Fibroblast of lung (primary cell): ENCODE results near the gene DESI1. TPM values are rescaled to one million over a fixed set of nuclear protein-coding genes. Genes with fewer than 3 reads are reported as not detected.

Experiments used
- DNase-seq, 2 donors: peaks; one replicate each; pipeline versions ENCODE4 v3.0.0 to v3.0.0-alpha.2; 2010; ENCODE audit warnings: low read depth in 2 of 2
- H2AFZ ChIP-seq: 2 replicates; pipeline ENCODE4 v1.5.1; 2012; ENCODE audit warnings: low read length, control low read depth, inconsistent platforms
- H3K27ac ChIP-seq: 2 replicates; pipeline ENCODE4 v1.5.1; 2011; ENCODE audit warnings: low read length, control low read depth; ENCODE audit not compliant: insufficient read depth
- H3K27me3 ChIP-seq: 2 replicates; pipeline ENCODE4 v1.5.1; 2011; ENCODE audit warnings: mild to moderate bottlenecking, low read length; ENCODE audit not compliant: control insufficient read depth, insufficient read depth
- H3K36me3 ChIP-seq: 2 replicates; pipeline ENCODE4 v1.5.1; 2011; ENCODE audit warnings: low read length; ENCODE audit not compliant: control insufficient read depth, insufficient read depth
- H3K4me1 ChIP-seq: 2 replicates; pipeline ENCODE4 v1.5.1; 2011; ENCODE audit warnings: low read length; ENCODE audit not compliant: control insufficient read depth, insufficient read depth; ENCODE audit errors: extremely low read depth
- H3K4me2 ChIP-seq: 2 replicates; pipeline ENCODE4 v1.5.1; 2011; ENCODE audit warnings: low read length, control low read depth; ENCODE audit not compliant: insufficient read depth; ENCODE audit errors: extremely low read depth
- H3K4me3 ChIP-seq, 4 experiments: fragments of 200-600 bp in 1 of 4; sonication (generic) in 1 of 4; replicated peaks in 1 of 4; 2 replicates each; pipeline ENCODE4 v1.5.1; 2011 to 2016; ENCODE audit warnings: low read length in 4 of 4, low read depth in 3 of 4, mild to moderate bottlenecking in 3 of 4, control low read depth in 2 of 4, inconsistent platforms in 1 of 4, mixed read lengths in 1 of 4; ENCODE audit not compliant: insufficient read depth in 1 of 4; ENCODE audit errors: control extremely low read depth in 1 of 4
- H3K79me2 ChIP-seq: 2 replicates; pipeline ENCODE4 v1.5.1; 2012; ENCODE audit warnings: mild to moderate bottlenecking, low read length, inconsistent platforms; ENCODE audit not compliant: control insufficient read depth, insufficient read depth
- H3K9ac ChIP-seq: 2 replicates; pipeline ENCODE4 v1.5.1; 2011; ENCODE audit warnings: mild to moderate bottlenecking, low read length, control low read depth; ENCODE audit not compliant: insufficient read depth
- H3K9me3 ChIP-seq: 2 replicates; pipeline ENCODE4 v1.5.1; 2012; ENCODE audit warnings: low read depth, low read length; ENCODE audit not compliant: control insufficient read depth, insufficient read depth
- H4K20me1 ChIP-seq: 2 replicates; pipeline ENCODE4 v1.5.1; 2011; ENCODE audit warnings: low read length; ENCODE audit not compliant: control insufficient read depth, insufficient read depth; ENCODE audit errors: extremely low read depth
- CTCF ChIP-seq, 2 donors: IDR thresholded peaks in 1 of 2; conservative IDR thresholded peaks in 1 of 2; 1 replicate in 1 of 2; 2 replicates in 1 of 2; pipeline ENCODE4 v1.5.1; 2011 to 2012; ENCODE audit warnings: low read length in 2 of 2, control low read depth in 1 of 2, inconsistent platforms in 1 of 2, low read depth in 1 of 2, mild to moderate bottlenecking in 1 of 2
- EZH2 ChIP-seq: IDR thresholded peaks from 2 replicates; pipeline ENCODE4 v1.5.1; 2012; ENCODE audit warnings: low read length, control low read depth, mild to moderate bottlenecking; ENCODE audit errors: missing control alignments
- polyA plus RNA-seq, 2 donors: library from polyadenylated mRNA; depleted of rRNA in 1 of 2; stranded (reverse) in 1 of 2; unstranded in 1 of 2; fragments of >200 nt; gene quantifications; 2 replicates each; pipeline ENCODE4 v1.2.1, GENCODE V29; 2011 to 2012; ENCODE audit warnings: missing spikeins in 1 of 2
- total RNA-seq: library from RNA; depleted of rRNA; stranded (reverse); fragments of >200 nt; gene quantifications from 2 replicates; pipeline ENCODE4 v1.2.1, GENCODE V29; 2014

Gene DESI1
- total and polyA plus RNA-seq, 2 donors (not counting 1 experiment from before 2014, with no cell fraction given): 11.9 to 22.4 TPM

GRCh38 chr22:41650821-41651220 is 30.0 kb upstream of the DESI1 start:
- no peak overlapping the region for H3K4me2 ChIP-seq
- H4K20me1 ChIP-seq: no peaks in the 10 kb centered on the region
- no peak overlapping the region for H2AFZ ChIP-seq
- H3K27ac ChIP-seq: no peak overlapping the region
- no peaks in the 10 kb centered on the region for H3K27me3 ChIP-seq
- peaks cover 1% of the 10 kb centered on the region for H3K79me2 ChIP-seq
- H3K9me3 ChIP-seq: no peaks in the 10 kb centered on the region
- no peak overlapping the region for H3K4me3 ChIP-seq
- H3K9ac ChIP-seq: no peak overlapping the region
- no peak for DNase-seq
- TF ChIP-seq EZH2 (no peak), CTCF (conservative IDR thresholded peaks at IDR 0.05 in 1 of 2, IDR thresholded peaks at IDR 0.05 in 1 of 2; ENCODE audit: low read depth in 1 of 2, low read length in 2 of 2) (no peak)
- no peaks in the 10 kb centered on the region for H3K4me1 ChIP-seq
- H3K36me3 ChIP-seq: peaks cover 19% of the 10 kb centered on the region

- no peak overlapping the region for H3K4me2 ChIP-seq
- no peaks in the 10 kb centered on the region for H3K4me1 ChIP-seq
- TF ChIP-seq CTCF (conservative IDR thresholded peaks at IDR 0.05 in 1 of 2, IDR thresholded peaks at IDR 0.05 in 1 of 2; ENCODE audit: low read depth in 1 of 2, low read length in 2 of 2) (no peak), EZH2 (no peak)
- peaks cover 19% of the 10 kb centered on the region for H3K36me3 ChIP-seq
- no peak overlapping the region for H3K9ac ChIP-seq
- no peaks in the 10 kb centered on the region for H3K27me3 ChIP-seq
- H3K9me3 ChIP-seq: no peaks in the 10 kb centered on the region
- DNase-seq: no peak
- H3K4me3 ChIP-seq: no peak overlapping the region
- no peak overlapping the region for H2AFZ ChIP-seq
- peaks cover 1% of the 10 kb centered on the region for H3K79me2 ChIP-seq
- no peak overlapping the region for H3K27ac ChIP-seq
- H4K20me1 ChIP-seq: no peaks in the 10 kb centered on the region
Observed at GRCh38 chr22:41650229-41650628, 29.4 kb upstream of the DESI1 start.

- no peak overlapping the region for H2AFZ ChIP-seq
- no peaks in the 10 kb centered on the region for H4K20me1 ChIP-seq
- peaks cover 16% of the 10 kb centered on the region for H3K36me3 ChIP-seq
- H3K79me2 ChIP-seq: peaks cover 1% of the 10 kb centered on the region
- no peak for DNase-seq
- H3K4me1 ChIP-seq: no peaks in the 10 kb centered on the region
- no peak overlapping the region for H3K27ac ChIP-seq
- no peaks in the 10 kb centered on the region for H3K9me3 ChIP-seq
- H3K4me2 ChIP-seq: no peak overlapping the region
- no peak overlapping the region for H3K4me3 ChIP-seq
- no peaks in the 10 kb centered on the region for H3K27me3 ChIP-seq
- TF ChIP-seq CTCF (conservative IDR thresholded peaks at IDR 0.05 in 1 of 2, IDR thresholded peaks at IDR 0.05 in 1 of 2; ENCODE audit: low read depth in 1 of 2, low read length in 2 of 2) (no peak), EZH2 (no peak)
- no peak overlapping the region for H3K9ac ChIP-seq
Observed at GRCh38 chr22:41648432-41648831, 27.6 kb upstream of the DESI1 start.
